HG03280 (cell line): ENCODE results near the gene MAST4.
"Not testable (repeated sequence)": the region's sequence is repeated elsewhere in the genome, so short reads cannot be mapped to it uniquely, and the experiment has no call there.

Experiments
- ATAC-seq: cut with Tn5 transposase; IDR thresholded peaks from one replicate; pipeline ENCODE4 v1.9.1; 2021; ENCODE audit warnings: mild to moderate bottlenecking, moderate library complexity; ENCODE audit not compliant: unreplicated experiment

MAST4 gene

DNA sequence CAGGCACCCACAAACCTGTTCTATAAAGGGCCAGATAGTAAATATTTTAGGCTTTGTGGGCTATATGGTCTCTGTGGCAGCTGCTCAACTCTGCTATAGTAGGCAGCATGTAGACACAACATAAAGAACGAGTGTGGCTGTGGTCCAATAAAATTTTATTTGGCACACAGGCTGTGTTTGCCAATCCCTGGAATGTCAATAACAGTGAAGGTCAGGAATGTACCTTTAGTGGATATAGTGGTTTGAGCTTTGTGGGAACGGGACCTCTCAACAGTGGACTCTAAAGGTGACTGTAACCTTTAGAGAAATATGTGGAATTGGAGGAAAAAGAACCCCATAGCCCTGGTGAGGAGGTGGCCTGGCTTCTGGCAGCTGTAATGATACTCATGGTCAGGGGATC, 145.2 kb downstream of the MAST4 start:
- no peak for ATAC-seq

- no peak for ATAC-seq
Measured at GRCh38 chr5:66742083-66742895, 146.1 kb downstream of the MAST4 start.

- no peak for ATAC-seq
Measured at GRCh38 chr5:66742896-66743247, 146.7 kb downstream of the MAST4 start.

DNA sequence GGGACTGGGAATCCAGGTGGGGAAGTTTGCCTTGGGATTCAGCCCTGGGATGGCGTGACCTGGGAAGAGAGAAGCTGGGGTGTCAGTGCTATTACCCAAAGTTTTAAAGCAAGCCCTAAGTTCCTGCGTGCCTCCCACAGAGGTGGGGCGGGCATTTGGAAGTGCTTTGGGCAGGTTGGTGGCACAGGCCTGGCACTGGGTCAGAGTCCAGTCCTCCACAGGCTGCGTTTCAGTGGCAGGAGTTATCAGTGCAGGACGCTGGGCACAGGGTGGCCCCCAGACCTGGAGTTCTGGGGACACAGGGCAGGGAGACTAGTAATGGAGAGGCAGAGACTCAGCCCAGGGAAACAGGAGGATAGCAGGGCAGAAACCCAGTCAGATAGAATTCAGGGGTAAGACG, 147.2 kb downstream of the MAST4 start:
- no peak for ATAC-seq

DNA sequence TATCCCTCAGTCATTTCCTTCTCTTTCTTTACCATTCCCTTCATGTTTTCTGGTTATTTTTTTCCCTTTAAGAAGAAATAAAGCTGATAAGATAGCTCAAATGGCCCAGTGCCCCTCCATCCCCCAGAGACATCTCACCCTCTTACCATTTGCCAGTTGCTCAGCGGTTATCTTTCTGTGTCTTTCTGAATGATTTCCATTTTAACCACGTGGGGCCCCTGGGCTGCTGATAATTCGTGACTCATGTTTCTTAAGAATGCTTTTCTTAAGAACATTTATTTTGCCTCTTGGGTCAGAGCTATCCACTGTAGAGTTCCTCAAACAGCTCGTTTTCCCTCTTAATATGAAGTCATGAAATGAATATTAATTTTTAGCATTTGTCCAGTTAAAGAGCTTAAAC, 147.8 kb downstream of the MAST4 start:
- no peak for ATAC-seq

GRCh38 chr5:66745297-66745696, 149.1 kb downstream of the MAST4 start:
- no peak for ATAC-seq

DNA sequence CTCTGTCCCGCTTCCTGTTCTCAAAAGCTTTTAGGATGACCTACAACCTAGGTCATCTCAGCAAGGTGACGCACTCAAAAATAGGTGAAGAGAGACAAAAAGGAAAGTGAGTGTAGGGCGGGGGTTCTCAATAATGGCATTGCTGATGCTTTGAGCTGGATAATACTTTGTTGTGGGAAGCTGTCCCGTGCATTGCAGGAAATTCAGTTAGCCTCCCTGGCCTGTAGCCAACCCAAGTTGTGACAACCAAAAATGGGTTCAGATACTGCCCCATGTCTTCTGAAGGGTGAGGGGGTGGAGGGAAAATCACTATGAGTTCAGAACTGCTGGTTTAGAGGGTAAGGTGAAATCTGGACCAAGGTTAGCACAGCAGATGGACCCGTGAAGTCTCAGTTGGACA, 151.4 kb downstream of the MAST4 start:
- ATAC-seq: no peak

- ATAC-seq: not testable (repeated sequence)
Measured at GRCh38 chr5:66752668-66753067, 156.5 kb downstream of the MAST4 start.

DNA sequence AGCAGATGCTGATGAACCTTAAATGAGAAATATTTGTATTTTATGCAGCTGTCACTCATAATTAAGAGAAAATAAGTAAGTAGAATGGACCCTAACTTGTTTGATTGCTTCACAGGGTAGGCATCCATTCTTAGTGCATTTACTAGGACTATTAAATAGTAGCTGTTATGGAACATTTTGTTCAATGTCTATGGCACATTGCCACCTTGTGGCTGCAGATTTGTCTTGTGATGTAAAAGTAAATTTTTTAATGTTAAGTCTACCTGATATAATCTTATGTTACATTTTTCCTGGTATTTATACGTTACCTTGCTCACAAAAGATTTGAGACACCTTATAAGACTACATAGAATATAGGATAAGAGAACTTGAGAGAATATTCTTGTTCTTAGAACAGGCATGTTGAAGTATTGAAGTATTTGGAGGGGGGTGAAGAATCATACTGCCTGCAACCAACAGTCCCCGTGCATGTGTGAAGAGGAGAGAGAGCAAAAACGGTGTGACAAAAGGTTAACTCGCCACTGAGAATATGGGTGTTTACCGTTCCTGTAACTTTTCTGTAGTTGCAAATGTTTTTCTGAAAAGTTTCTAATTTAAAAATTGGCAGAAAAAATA, 161.1 kb downstream of the MAST4 start:
- no peak for ATAC-seq

DNA sequence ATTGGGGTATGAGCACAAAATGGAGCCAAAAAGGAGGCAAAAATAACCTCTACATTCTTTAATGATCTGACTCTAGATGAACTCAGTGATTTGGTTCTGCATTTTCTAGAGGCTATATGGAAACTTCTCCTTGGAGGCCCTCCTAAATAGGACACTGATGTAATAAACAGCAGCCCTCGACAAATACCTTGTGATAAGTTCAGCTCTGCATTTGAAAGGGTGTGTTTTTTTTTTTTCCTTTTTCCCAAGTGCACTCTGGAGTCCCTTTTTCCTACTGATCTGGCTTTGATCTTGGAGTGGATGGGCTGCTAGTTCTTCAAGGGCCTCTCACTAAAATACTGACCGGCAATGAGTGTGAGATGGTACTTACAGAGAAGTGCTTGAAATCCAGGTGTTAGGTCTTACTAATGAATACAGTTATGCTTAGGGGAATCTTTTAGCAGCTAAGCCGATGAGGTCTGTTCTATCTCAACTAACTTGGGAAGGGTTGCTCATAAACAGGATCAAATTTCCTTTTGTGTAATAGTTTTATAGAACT, 161.7 kb downstream of the MAST4 start:
- no peak for ATAC-seq

DNA sequence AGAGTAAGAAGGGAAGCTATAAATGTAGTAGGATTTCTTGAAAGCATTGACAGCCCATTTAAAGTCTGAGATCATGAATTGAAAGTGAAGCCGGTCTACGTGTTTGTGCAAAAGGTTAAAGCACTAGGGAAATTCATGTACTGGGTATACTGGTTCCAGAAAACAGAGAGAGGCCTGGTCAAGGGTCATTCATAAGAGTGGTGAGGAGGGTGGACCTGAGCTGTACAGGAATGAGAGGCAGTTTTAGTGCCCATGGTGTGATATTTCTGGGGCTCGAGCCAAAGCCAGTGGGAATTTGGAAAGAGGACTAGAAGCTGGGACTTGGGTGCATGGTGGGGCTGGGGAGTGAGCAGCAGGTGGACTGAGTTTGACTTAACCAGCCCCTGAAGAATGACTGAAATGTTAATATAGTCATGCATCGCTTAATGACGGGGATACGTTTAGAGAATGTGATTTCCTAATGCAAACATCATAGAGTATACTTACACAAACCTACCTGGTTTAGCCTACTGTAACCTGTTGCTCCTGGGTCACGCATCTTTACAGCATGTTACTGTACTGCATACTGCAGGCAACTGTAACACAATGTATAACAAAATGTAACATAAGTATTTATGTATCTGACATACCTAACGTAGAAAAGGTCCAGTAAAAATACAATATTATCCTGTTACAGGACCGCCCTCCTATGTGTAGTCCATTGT, 173.0 kb downstream of the MAST4 start:
- no peak for ATAC-seq

- ATAC-seq: no peak
Measured at GRCh38 chr5:66769839-66770617, 173.8 kb downstream of the MAST4 start.

GRCh38 chr5:66777868-66778267, 181.7 kb downstream of the MAST4 start:
- no peak for ATAC-seq

GRCh38 chr5:66779528-66779927, 183.3 kb downstream of the MAST4 start:
- ATAC-seq: no peak

DNA sequence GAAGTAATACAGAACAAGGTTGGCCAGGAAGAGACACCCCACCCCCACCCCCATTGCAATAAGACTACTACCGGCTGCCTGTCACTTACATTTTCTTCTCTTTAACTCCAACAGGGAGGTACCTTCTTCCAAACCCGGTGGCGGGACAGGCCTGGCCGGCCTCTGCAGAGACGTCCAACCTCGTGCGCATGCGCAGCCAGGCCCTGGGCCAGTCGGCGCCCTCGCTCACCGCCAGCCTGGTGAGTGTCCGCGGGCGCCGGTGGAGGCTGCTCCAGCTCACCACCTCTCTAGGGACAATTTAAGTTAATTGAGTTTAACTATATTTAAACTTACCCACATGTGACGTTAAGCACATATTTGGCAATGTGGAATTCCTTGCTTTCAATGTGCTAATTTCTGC, 192.4 kb downstream of the MAST4 start:
- ATAC-seq: no peak

DNA sequence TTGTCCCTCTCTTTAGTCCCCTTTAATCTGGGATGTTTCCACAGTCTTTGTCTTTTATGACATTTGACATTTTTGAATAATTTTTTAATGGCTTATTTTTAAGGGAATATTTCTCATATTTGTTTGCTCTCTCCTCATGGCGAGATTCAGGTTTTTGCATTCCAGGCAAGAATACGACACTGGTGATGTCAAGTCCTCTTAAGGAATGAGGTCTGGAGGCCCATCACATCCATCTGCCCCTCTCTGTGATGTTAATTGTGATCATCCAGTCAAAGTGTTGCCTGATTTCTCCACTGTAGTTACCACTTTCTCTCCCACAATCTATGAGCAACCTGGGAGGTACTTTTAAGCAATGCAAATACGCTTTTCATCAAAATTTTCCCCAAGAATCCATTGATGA, 193.2 kb downstream of the MAST4 start:
- no peak for ATAC-seq

DNA sequence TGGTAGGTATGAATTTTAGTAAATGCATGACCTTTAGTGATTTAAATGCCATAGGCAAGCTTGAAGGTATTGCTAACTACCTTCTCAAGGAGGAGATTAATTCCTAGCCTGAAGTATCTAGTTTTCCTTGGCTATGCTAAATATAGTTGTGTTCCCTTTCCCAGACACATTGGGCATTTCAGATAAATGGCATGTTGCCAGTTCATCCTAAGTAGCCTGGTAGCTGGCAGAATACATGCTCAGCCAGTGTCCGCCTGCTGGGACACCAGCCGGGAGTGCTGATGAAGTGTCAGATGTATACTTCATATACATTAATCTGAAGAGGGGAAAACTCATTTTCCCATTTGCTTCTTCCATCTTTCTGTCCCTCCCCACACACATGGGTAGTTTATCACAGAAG, 196.9 kb downstream of the MAST4 start:
- no peak for ATAC-seq

- ATAC-seq: no peak
Measured at GRCh38 chr5:66795682-66796081, 199.5 kb downstream of the MAST4 start.

DNA sequence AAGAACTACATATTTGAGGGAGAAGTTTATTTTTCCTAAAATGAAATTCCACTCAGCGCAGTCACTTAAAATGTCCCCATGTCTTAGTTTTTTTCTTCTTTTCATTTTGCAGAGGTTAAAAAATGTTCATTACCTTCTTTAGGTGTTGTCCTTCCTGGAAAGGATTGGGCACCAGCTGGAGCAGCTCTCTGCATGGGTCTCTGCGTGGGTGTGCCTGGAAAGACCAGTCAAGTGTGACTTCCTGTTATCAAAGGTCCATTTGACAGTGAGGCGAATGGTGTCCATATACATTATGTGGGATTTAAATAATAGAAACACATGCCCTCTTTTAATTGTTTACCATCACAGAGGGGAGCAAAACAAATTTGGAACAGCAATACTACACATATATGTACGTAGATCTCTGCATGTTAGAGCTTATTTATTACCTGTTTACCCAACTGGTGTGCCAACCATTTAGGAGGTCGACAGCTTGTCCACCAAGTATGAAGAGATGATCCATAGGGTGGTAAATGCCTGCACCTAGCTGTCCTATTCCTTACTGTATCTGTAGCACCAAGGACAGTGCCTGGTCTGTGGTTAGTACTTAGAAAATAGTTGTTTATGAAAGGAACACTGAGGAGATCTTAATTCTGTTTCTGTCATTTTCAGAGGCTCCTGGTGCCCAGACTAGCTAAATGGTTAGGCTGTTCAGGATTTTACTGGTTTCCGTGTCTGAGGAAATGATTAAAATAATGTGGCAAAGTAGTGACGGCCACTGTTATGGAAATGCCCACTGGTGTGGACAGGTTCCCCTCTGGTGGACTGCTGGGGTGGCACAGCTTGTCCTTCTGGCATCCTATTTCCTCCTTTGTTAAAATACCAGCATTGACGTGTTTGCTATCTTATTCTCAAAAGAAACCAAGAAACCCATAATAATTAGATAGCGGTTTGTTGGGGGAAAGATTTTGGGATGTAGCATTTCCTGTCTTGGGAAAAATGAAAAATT, 200.4 kb downstream of the MAST4 start:
- ATAC-seq: no peak

- no peak for ATAC-seq
Measured at GRCh38 chr5:66802941-66803340, 206.7 kb downstream of the MAST4 start.
